ENCODE data around the gene BRME1. TPM values are rescaled to one million over a fixed set of nuclear protein-coding genes. Genes with fewer than 3 reads are reported as not detected.
A peak's percentile ranks its signal among the peaks of the same experiment; 100 is the strongest.

Gene BRME1
- polyA plus RNA-seq, 1 donor (not counting 4 experiments of a cell fraction or from before 2014, with no cell fraction given): 0.22 TPM

GRCh38 chr19:13883516-13884064 lies 22.3 kb downstream of the BRME1 start:
- FAIRE-seq: no peak
- dilution Hi-C loops (cut with MboI; ENCODE audit: extremely low pct_ligation_motif_present, low sequenced_read_pairs): no loop called here
- Histone ChIP-seq H2AFZ (ENCODE audit: control insufficient read depth, low read length) (no peak overlapping the region), H3K4me2 (ENCODE audit: control insufficient read depth, extremely low read depth, insufficient read depth, low read depth, low read length) (no peak overlapping the region), H3K27me3 (ENCODE audit: control insufficient read depth, extremely low read depth, insufficient read depth, low read length) (peaks cover 8% of the 10 kb centered on the region), H3K9me3 (ENCODE audit: control insufficient read depth, low read depth, low read length) (no peaks in the 10 kb centered on the region), H3K36me3 (ENCODE audit: control insufficient read depth in 2 of 2, extremely low read depth in 1 of 2, insufficient read depth in 2 of 2, low read length in 2 of 2) (no peaks in the 10 kb centered on the region), H3K4me3 (ENCODE audit: control insufficient read depth in 2 of 3, extremely low read depth in 1 of 3, insufficient read depth in 2 of 3, low read depth in 1 of 3, low read length in 3 of 3) (no peak overlapping the region), H3K79me2 (ENCODE audit: control insufficient read depth, insufficient read depth, low read length) (no peaks in the 10 kb centered on the region), H3K4me1 (ENCODE audit: control insufficient read depth, extremely low read depth, insufficient read depth, low read length) (peaks cover 28% of the 10 kb centered on the region), H3K27ac (ENCODE audit: control insufficient read depth, insufficient read depth, low read length) (no peak overlapping the region), H4K20me1 (ENCODE audit: control insufficient read depth, extremely low read depth, insufficient read depth, low read length) (no peaks in the 10 kb centered on the region), H3K9me1 (ENCODE audit: control insufficient read depth, extremely low read depth, insufficient read depth, low read length) (peaks cover 2% of the 10 kb centered on the region), H3K9ac (ENCODE audit: control insufficient read depth, extremely low read depth, insufficient read depth, low read length) (no peak overlapping the region)
- no peak for DNase-seq (ENCODE audit: low read depth, low spot score)
- no peak for TF ChIP-seq EZH2 (IDR thresholded peaks at IDR 0.05; ENCODE audit: low read length)
- peak; percentile 11 to 22 (median 20) for TF ChIP-seq CTCF (optimal IDR thresholded peaks at IDR 0.05 in 1 of 3, IDR thresholded peaks at IDR 0.05 in 1 of 3, conservative IDR thresholded peaks at IDR 0.05 in 1 of 3; ENCODE audit: extremely low read depth in 1 of 3, insufficient read depth in 2 of 3, low read length in 3 of 3)

GRCh38 chr19:13882836-13883235 lies 23.1 kb downstream of the BRME1 start:
- dilution Hi-C loops (cut with MboI; ENCODE audit: extremely low pct_ligation_motif_present, low sequenced_read_pairs): no loop called here
- no peak for FAIRE-seq
- Histone ChIP-seq H3K4me3 (ENCODE audit: control insufficient read depth in 2 of 3, extremely low read depth in 1 of 3, insufficient read depth in 2 of 3, low read depth in 1 of 3, low read length in 3 of 3) (no peak overlapping the region), H3K4me1 (ENCODE audit: control insufficient read depth, extremely low read depth, insufficient read depth, low read length) (peaks cover 21% of the 10 kb centered on the region), H3K27ac (ENCODE audit: control insufficient read depth, insufficient read depth, low read length) (no peak overlapping the region), H4K20me1 (ENCODE audit: control insufficient read depth, extremely low read depth, insufficient read depth, low read length) (no peaks in the 10 kb centered on the region), H3K36me3 (ENCODE audit: control insufficient read depth in 2 of 2, extremely low read depth in 1 of 2, insufficient read depth in 2 of 2, low read length in 2 of 2) (no peaks in the 10 kb centered on the region), H3K9ac (ENCODE audit: control insufficient read depth, extremely low read depth, insufficient read depth, low read length) (no peak overlapping the region), H3K9me1 (ENCODE audit: control insufficient read depth, extremely low read depth, insufficient read depth, low read length) (peaks cover 2% of the 10 kb centered on the region), H2AFZ (ENCODE audit: control insufficient read depth, low read length) (no peak overlapping the region), H3K27me3 (ENCODE audit: control insufficient read depth, extremely low read depth, insufficient read depth, low read length) (peaks cover 8% of the 10 kb centered on the region), H3K4me2 (ENCODE audit: control insufficient read depth, extremely low read depth, insufficient read depth, low read depth, low read length) (no peak overlapping the region), H3K79me2 (ENCODE audit: control insufficient read depth, insufficient read depth, low read length) (no peaks in the 10 kb centered on the region), H3K9me3 (ENCODE audit: control insufficient read depth, low read depth, low read length) (no peaks in the 10 kb centered on the region)
- DNase-seq (ENCODE audit: low read depth, low spot score): no peak
- TF ChIP-seq EZH2 (IDR thresholded peaks at IDR 0.05; ENCODE audit: low read length) (no peak), CTCF (optimal IDR thresholded peaks at IDR 0.05 in 1 of 3, IDR thresholded peaks at IDR 0.05 in 1 of 3, conservative IDR thresholded peaks at IDR 0.05 in 1 of 3; ENCODE audit: extremely low read depth in 1 of 3, insufficient read depth in 2 of 3, low read length in 3 of 3) (no peak)
